Osteoblast (primary cell): ENCODE measurements around the gene BATF. TPM values are rescaled to one million over a fixed set of nuclear protein-coding genes. Genes with fewer than 3 reads are reported as not detected.

Experiments used
- DNase-seq: peaks from one replicate; pipeline ENCODE4 v3.0.0; 2011; ENCODE audit warnings: low spot score, mixed read lengths; ENCODE audit not compliant: insufficient read length; ENCODE audit errors: missing footprints
- H2AFZ ChIP-seq: 2 replicates; pipeline ENCODE4 v1.6.0; 2011; ENCODE audit warnings: mild to moderate bottlenecking, low read length
- H3K27ac ChIP-seq: 2 replicates; pipeline ENCODE4 v1.5.1; 2011; ENCODE audit warnings: mild to moderate bottlenecking, low read depth, low read length, moderate library complexity
- H3K27me3 ChIP-seq: 2 replicates; pipeline ENCODE4 v1.6.0; 2012; ENCODE audit warnings: mild to moderate bottlenecking, control low read depth, inconsistent platforms, low read length, moderate library complexity; ENCODE audit not compliant: insufficient read depth
- H3K36me3 ChIP-seq: 2 replicates; pipeline ENCODE4 v1.5.1; 2011; ENCODE audit warnings: mild to moderate bottlenecking, low read length, control low read depth, moderate library complexity; ENCODE audit not compliant: insufficient read depth
- H3K4me1 ChIP-seq: 2 replicates; pipeline ENCODE4 v1.5.1; 2011; ENCODE audit warnings: mild to moderate bottlenecking, low read length, control low read depth, moderate library complexity; ENCODE audit not compliant: insufficient read depth
- H3K4me2 ChIP-seq: 2 replicates; pipeline ENCODE4 v1.6.0; 2011; ENCODE audit warnings: mild to moderate bottlenecking, low read length; ENCODE audit not compliant: insufficient read depth
- H3K4me3 ChIP-seq: fragments of 200-600 bp; sonication (generic); 3 replicates; pipeline ENCODE4 v1.5.1; 2012; ENCODE audit warnings: mild to moderate bottlenecking, low read length, inconsistent platforms; ENCODE audit not compliant: insufficient read depth
- H3K79me2 ChIP-seq: 2 replicates; pipeline ENCODE4 v1.6.0; 2012; ENCODE audit warnings: mild to moderate bottlenecking, low read length, control low read depth, inconsistent platforms; ENCODE audit not compliant: insufficient read depth
- H3K9me3 ChIP-seq: 2 replicates; pipeline ENCODE4 v1.5.1; 2011; ENCODE audit warnings: low read depth, low read length, control low read depth
- H4K20me1 ChIP-seq: 2 replicates; pipeline ENCODE4 v1.6.0; 2012; ENCODE audit warnings: mild to moderate bottlenecking, low read length, control low read depth; ENCODE audit not compliant: insufficient read depth
- CTCF ChIP-seq: IDR thresholded peaks from 2 replicates; pipeline ENCODE4 v1.5.1; 2011; ENCODE audit warnings: mild to moderate bottlenecking, low read depth, low read length, moderate library complexity; ENCODE audit errors: extremely low read depth
- total RNA-seq: library from RNA; depleted of rRNA; stranded (reverse); fragments of >200 nt; gene quantifications from 2 replicates; pipeline ENCODE4 v1.2.3, GENCODE V29; 2012

Gene BATF
- total RNA-seq, 1 donor = 0.72 TPM

- Histone ChIP-seq H3K4me1 (no peaks in the 10 kb centered on the region), H3K79me2 (no peaks in the 10 kb centered on the region), H4K20me1 (no peaks in the 10 kb centered on the region), H3K27ac (no peak overlapping the region), H2AFZ (no peak overlapping the region), H3K27me3 (peaks cover 5% of the 10 kb centered on the region), H3K9me3 (no peaks in the 10 kb centered on the region), H3K4me2 (no peak overlapping the region), H3K4me3 (no peak overlapping the region), H3K36me3 (no peaks in the 10 kb centered on the region)
- TF ChIP-seq CTCF = no peak
- DNase-seq = no peak
Measured at GRCh38 chr14:75479770-75480600, 42.3 kb upstream of the BATF start.

- no peaks in the 10 kb centered on the region for H3K79me2 ChIP-seq
- no peaks in the 10 kb centered on the region for H3K9me3 ChIP-seq
- no peak overlapping the region for H2AFZ ChIP-seq
- no peak overlapping the region for H3K4me3 ChIP-seq
- no peak for DNase-seq
- H4K20me1 ChIP-seq = no peaks in the 10 kb centered on the region
- H3K27me3 ChIP-seq = peaks cover 15% of the 10 kb centered on the region
- H3K4me2 ChIP-seq = no peak overlapping the region
- H3K27ac ChIP-seq = no peak overlapping the region
- no peaks in the 10 kb centered on the region for H3K36me3 ChIP-seq
- H3K4me1 ChIP-seq = no peaks in the 10 kb centered on the region
- no peak for TF ChIP-seq CTCF
Measured at GRCh38 chr14:75482366-75482765, 39.9 kb upstream of the BATF start.

GRCh38 chr14:75484711-75485429 is 37.4 kb upstream of the BATF start:
- no peak overlapping the region for H3K4me3 ChIP-seq
- H3K4me1 ChIP-seq = no peaks in the 10 kb centered on the region
- DNase-seq = no peak

More at GRCh38 chr14:75484711-75485429, 37.4 kb upstream of the BATF start:
- TF ChIP-seq CTCF = no peak
- H3K4me2 ChIP-seq = no peak overlapping the region
- no peaks in the 10 kb centered on the region for H3K36me3 ChIP-seq
- H4K20me1 ChIP-seq = no peaks in the 10 kb centered on the region
- no peaks in the 10 kb centered on the region for H3K79me2 ChIP-seq
- no peaks in the 10 kb centered on the region for H3K9me3 ChIP-seq
- no peak overlapping the region for H3K27ac ChIP-seq
- no peak overlapping the region for H2AFZ ChIP-seq
- H3K27me3 ChIP-seq = peaks cover 15% of the 10 kb centered on the region
